OCI-M1 (cell line): ENCODE data around the gene UGGT1.

ENCODE experiments used
- DNase-seq: peaks from one replicate; lab custom pipeline; 2025; lab: John Stamatoyannopoulos, UW

UGGT1 gene

GRCh38 chr2:128108166-128108565 is 17.2 kb downstream of the UGGT1 start:
- no peak for DNase-seq

- DNase-seq, result no peak
Measured at GRCh38 chr2:128109243-128109642, 18.2 kb downstream of the UGGT1 start.

GRCh38 chr2:128115921-128116623 is 25.1 kb downstream of the UGGT1 start:
- no peak for DNase-seq

- DNase-seq, result no peak
Measured at GRCh38 chr2:128134573-128134972, 43.6 kb downstream of the UGGT1 start.

- no peak for DNase-seq
Measured at GRCh38 chr2:128137094-128137616, 46.2 kb downstream of the UGGT1 start.

- no peak for DNase-seq
Measured at GRCh38 chr2:128139624-128140023, 48.6 kb downstream of the UGGT1 start.

- DNase-seq, result no peak
Measured at GRCh38 chr2:128145651-128146050, 54.7 kb downstream of the UGGT1 start.

GRCh38 chr2:128153786-128154185 is 62.8 kb downstream of the UGGT1 start:
- no peak for DNase-seq

- DNase-seq, result no peak
Measured at GRCh38 chr2:128154225-128154624, 63.2 kb downstream of the UGGT1 start.

GRCh38 chr2:128155970-128156369 is 65.0 kb downstream of the UGGT1 start:
- DNase-seq, result no peak

GRCh38 chr2:128156812-128157211 is 65.8 kb downstream of the UGGT1 start:
- no peak for DNase-seq

- DNase-seq, result no peak
Measured at GRCh38 chr2:128157644-128158043, 66.6 kb downstream of the UGGT1 start.

- no peak for DNase-seq
Measured at GRCh38 chr2:128158176-128158575, 67.2 kb downstream of the UGGT1 start.

GRCh38 chr2:128159437-128159836 is 68.4 kb downstream of the UGGT1 start:
- DNase-seq, result no peak

GRCh38 chr2:128160616-128161275 is 69.7 kb downstream of the UGGT1 start:
- DNase-seq, result no peak

- no peak for DNase-seq
Measured at GRCh38 chr2:128162266-128162665, 71.3 kb downstream of the UGGT1 start.

GRCh38 chr2:128164311-128164710 is 73.3 kb downstream of the UGGT1 start:
- no peak for DNase-seq

GRCh38 chr2:128166746-128167353 is 75.8 kb downstream of the UGGT1 start:
- no peak for DNase-seq

GRCh38 chr2:128169094-128169493 is 78.1 kb downstream of the UGGT1 start:
- no peak for DNase-seq

- DNase-seq, result no peak
Measured at GRCh38 chr2:128169497-128169896, 78.5 kb downstream of the UGGT1 start.

GRCh38 chr2:128169933-128170709 is 79.1 kb downstream of the UGGT1 start:
- no peak for DNase-seq

- no peak for DNase-seq
Measured at GRCh38 chr2:128170776-128171175, 79.8 kb downstream of the UGGT1 start.
